CD8-positive, alpha-beta memory T cell (primary cell): Measurements from ENCODE around the gene ZACN. TPM values are rescaled to one million over a fixed set of nuclear protein-coding genes. Genes with fewer than 3 reads are reported as not detected.

Source experiments
- polyA plus RNA-seq: library from polyadenylated mRNA; unstranded; fragments of 300-500 nt; fragmentation: Illumina TruSeq; gene quantifications from one replicate; pipeline ENCODE4 v1.2.3, GENCODE V29; 2021
- total RNA-seq, 2 experiments: library from RNA; stranded (reverse); gene quantifications; one replicate each; pipeline ENCODE4 v1.2.3, GENCODE V29; 2021

Gene ZACN
- total and polyA plus RNA-seq, 3 experiments from 2014 or later, result 2.8 to 4.1 (median 3.0) TPM

Other genes starting within 250 kb of the ZACN start
- gene UNC13D, start 234.8 kb upstream of the ZACN start, total RNA-seq, result 100 to 1,000 TPM; 143 to 154 TPM
- 90.3 TPM for gene UNC13D, start 234.8 kb upstream of the ZACN start, polyA plus RNA-seq
- 10 to 100 TPM; 47.5 to 53.2 TPM for gene WBP2, start 223.8 kb upstream of the ZACN start, total RNA-seq
- 129 TPM for gene WBP2, start 223.8 kb upstream of the ZACN start, polyA plus RNA-seq
- 10 to 100 TPM; 12.6 to 14.1 TPM for gene TRIM47, start 200.6 kb upstream of the ZACN start, total RNA-seq
- gene TRIM47, start 200.6 kb upstream of the ZACN start, polyA plus RNA-seq, result 17.6 TPM
- gene TRIM65, start 182.2 kb upstream of the ZACN start, total RNA-seq, result 10 to 100 TPM; 34.9 to 35.4 TPM
- 28.1 TPM for gene TRIM65, start 182.2 kb upstream of the ZACN start, polyA plus RNA-seq
- 100 to 1,000 TPM; 171 to 180 TPM for gene MRPL38, start 174.3 kb upstream of the ZACN start, total RNA-seq
- gene MRPL38, start 174.3 kb upstream of the ZACN start, polyA plus RNA-seq, result 73.1 TPM
- gene FBF1, start 138.1 kb upstream of the ZACN start, total RNA-seq, result 10 to 100 TPM; 22.6 to 23.8 TPM
- gene FBF1, start 138.1 kb upstream of the ZACN start, polyA plus RNA-seq, result 5.7 TPM
- 10 to 100 TPM; 35.1 to 36.1 TPM for gene ACOX1, start 100.0 kb upstream of the ZACN start, total RNA-seq
- 15.8 TPM for gene ACOX1, start 100.0 kb upstream of the ZACN start, polyA plus RNA-seq
- gene TEN1, start 99.9 kb upstream of the ZACN start, total RNA-seq, result 10 to 100 TPM; 15.9 to 17.3 TPM
- 21.0 TPM for gene TEN1, start 99.9 kb upstream of the ZACN start, polyA plus RNA-seq
- gene CDK3, start 78.3 kb upstream of the ZACN start, total RNA-seq, result 1 to 10 TPM; 5.0 to 5.5 TPM
- gene CDK3, start 78.3 kb upstream of the ZACN start, polyA plus RNA-seq, result not detected
- gene EVPL, start 51.9 kb upstream of the ZACN start, total RNA-seq, result under 1 TPM; 0.07 to 0.11 TPM
- not detected for gene EVPL, start 51.9 kb upstream of the ZACN start, polyA plus RNA-seq
- 100 to 1,000 TPM; 120 to 123 TPM for gene SRP68, start 6.7 kb upstream of the ZACN start, total RNA-seq
- gene SRP68, start 6.7 kb upstream of the ZACN start, polyA plus RNA-seq, result 80.4 TPM
- 1 to 10 TPM; 2.7 to 3.1 TPM for gene GALR2, start 4.4 kb upstream of the ZACN start, total RNA-seq
- not detected for gene GALR2, start 4.4 kb upstream of the ZACN start, polyA plus RNA-seq
- 100 to 1,000 TPM; 105 to 109 TPM for gene EXOC7, start 24.6 kb downstream of the ZACN start, total RNA-seq
- 69.3 TPM for gene EXOC7, start 24.6 kb downstream of the ZACN start, polyA plus RNA-seq
- gene FOXJ1, start 62.1 kb downstream of the ZACN start, total RNA-seq, result under 1 TPM; 0.64 to 0.94 TPM
- gene FOXJ1, start 62.1 kb downstream of the ZACN start, polyA plus RNA-seq, result 0.68 TPM
- 10 to 100 TPM; 13.9 TPM for gene RNF157, start 161.3 kb downstream of the ZACN start, total RNA-seq
- gene RNF157, start 161.3 kb downstream of the ZACN start, polyA plus RNA-seq, result 10.7 TPM
- gene UBALD2, start 186.2 kb downstream of the ZACN start, total RNA-seq, result 100 to 1,000 TPM; 125 to 133 TPM
- 8.7 TPM for gene UBALD2, start 186.2 kb downstream of the ZACN start, polyA plus RNA-seq
- 1 to 10 TPM; 2.4 to 2.5 TPM for gene QRICH2, start 229.1 kb downstream of the ZACN start, total RNA-seq
- gene QRICH2, start 229.1 kb downstream of the ZACN start, polyA plus RNA-seq, result 0.22 TPM